ENCODE data around the gene LARGE2.

Gene LARGE2

DNA sequence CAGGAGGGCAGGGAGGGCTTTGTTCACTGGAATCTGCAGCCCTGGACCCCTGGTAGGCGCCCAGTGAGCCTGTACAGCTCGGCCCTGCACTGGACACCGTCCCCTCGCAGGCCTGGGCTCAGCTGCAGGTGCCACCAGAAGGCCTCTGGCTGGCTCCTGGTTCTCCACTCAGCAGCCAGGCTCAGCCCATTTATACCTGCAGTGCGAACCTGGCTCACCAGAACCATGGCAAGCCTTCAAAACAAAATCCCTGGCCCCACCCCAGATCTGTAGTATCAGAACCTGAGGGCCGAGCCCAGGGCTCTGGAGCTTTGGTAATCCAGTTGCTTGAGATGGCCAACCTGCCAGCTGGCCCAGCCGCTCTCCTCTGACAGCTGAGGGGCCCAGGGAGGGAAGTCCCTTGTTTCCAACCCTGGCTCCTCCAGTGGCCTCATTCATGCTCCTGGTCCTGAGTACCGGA is 14.5 kb upstream of the LARGE2 start:
- Histone ChIP-seq H2BK5ac (ENCODE audit: low read length) (no peak overlapping the region), H3K36me3 (ENCODE audit: control insufficient read depth, insufficient read depth, low read length) (no peaks in the 10 kb centered on the region), H3K4me2 (ENCODE audit: low read length) (no peak overlapping the region), H3K23ac (ENCODE audit: low read length) (no peak overlapping the region), H2AK5ac (ENCODE audit: low read length) (no peak overlapping the region), H3K18ac (ENCODE audit: low read length) (no peak overlapping the region), H3K9ac (ENCODE audit: low read length) (no peak overlapping the region), H3K4me3 (ENCODE audit: low read length) (no peak overlapping the region), H3K27ac (ENCODE audit: low read depth, low read length) (no peak overlapping the region), H3K79me2 (ENCODE audit: control insufficient read depth, insufficient read depth, low read length) (no peaks in the 10 kb centered on the region), H2BK15ac (replicated peaks; ENCODE audit: low read depth) (no peak overlapping the region), H3K4me1 (ENCODE audit: control insufficient read depth, low read depth, low read length) (no peaks in the 10 kb centered on the region), H3K27me3 (ENCODE audit: insufficient read depth, low read length, poor library complexity) (no peaks in the 10 kb centered on the region), H3K79me1 (ENCODE audit: low read length) (no peaks in the 10 kb centered on the region), H2BK120ac (ENCODE audit: low read depth, low read length) (no peak overlapping the region), H4K5ac (ENCODE audit: low read length) (no peak overlapping the region), H3K4ac (ENCODE audit: low read depth, low read length) (no peak overlapping the region), H3K56ac (ENCODE audit: low read length) (no peak overlapping the region), H4K8ac (ENCODE audit: low read depth, low read length) (no peak overlapping the region)
- no peak for DNase-seq
- WGBS (ENCODE audit: extremely low coverage, insufficient coverage, low lambda C conversion rate) = no CpG with 5 or more reads among the region's 8 CpGs

DNA sequence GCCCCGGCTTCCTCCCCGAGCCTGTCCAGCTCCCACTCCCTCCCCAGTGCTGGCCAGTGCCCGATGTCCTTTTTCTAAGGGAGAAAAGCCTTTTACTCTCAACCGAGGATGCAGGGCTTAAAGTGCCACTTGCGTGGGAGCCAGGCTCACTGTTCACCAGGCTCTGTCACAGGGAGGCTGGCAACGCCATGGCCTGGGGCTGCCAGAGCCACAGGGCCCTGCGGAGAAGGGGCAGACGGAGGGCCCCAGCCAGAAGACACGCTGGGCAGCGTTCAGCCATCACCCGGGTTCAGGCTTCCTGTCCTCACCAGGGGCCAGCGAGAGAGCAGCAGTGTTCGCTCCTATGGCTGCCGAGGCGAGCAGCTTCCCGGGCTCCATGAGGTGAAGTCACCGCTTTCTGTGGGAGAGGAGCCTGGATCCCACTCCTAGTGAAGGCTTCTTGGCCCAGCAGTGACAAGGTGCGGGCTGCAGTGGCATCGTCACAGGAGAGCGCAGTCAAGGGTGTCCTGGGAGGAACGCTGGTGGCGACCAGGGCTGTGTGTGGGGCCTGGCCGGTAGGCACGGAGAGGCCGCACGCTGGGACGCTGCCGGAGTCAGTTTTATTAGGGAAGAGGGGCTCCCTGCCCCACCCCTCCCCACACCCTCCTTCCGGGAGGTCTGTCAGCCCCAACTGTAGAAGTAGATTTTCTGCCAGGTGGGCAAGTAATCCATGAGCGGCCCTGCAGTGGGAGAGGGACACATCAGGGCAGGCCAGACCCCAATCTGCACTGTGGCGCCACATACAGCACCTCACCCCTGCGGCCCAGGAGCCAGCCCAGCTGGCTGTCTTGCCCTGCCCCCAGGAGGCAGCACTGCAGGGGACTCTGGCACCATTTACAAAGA is 12.6 kb upstream of the LARGE2 start:
- Histone ChIP-seq H3K4me3 (ENCODE audit: low read length) (no peak overlapping the region), H3K27me3 (ENCODE audit: insufficient read depth, low read length, poor library complexity) (no peaks in the 10 kb centered on the region), H2BK15ac (replicated peaks; ENCODE audit: low read depth) (no peak overlapping the region), H3K36me3 (ENCODE audit: control insufficient read depth, insufficient read depth, low read length) (peaks cover 3% of the 10 kb centered on the region), H3K79me2 (ENCODE audit: control insufficient read depth, insufficient read depth, low read length) (no peaks in the 10 kb centered on the region), H4K5ac (ENCODE audit: low read length) (no peak overlapping the region), H3K4me2 (ENCODE audit: low read length) (no peak overlapping the region), H3K56ac (ENCODE audit: low read length) (no peak overlapping the region), H3K18ac (ENCODE audit: low read length) (no peak overlapping the region), H3K9ac (ENCODE audit: low read length) (no peak overlapping the region), H4K8ac (ENCODE audit: low read depth, low read length) (no peak overlapping the region), H3K79me1 (ENCODE audit: low read length) (no peaks in the 10 kb centered on the region), H2BK5ac (ENCODE audit: low read length) (no peak overlapping the region), H3K23ac (ENCODE audit: low read length) (no peak overlapping the region), H2AK5ac (ENCODE audit: low read length) (no peak overlapping the region), H3K4ac (ENCODE audit: low read depth, low read length) (no peak overlapping the region), H2BK120ac (ENCODE audit: low read depth, low read length) (no peak overlapping the region), H3K4me1 (ENCODE audit: control insufficient read depth, low read depth, low read length) (no peaks in the 10 kb centered on the region), H3K27ac (ENCODE audit: low read depth, low read length) (no peak overlapping the region)
- DNase-seq = no peak
- WGBS (ENCODE audit: extremely low coverage, insufficient coverage, low lambda C conversion rate) = no CpG with 5 or more reads among the region's 32 CpGs

DNA sequence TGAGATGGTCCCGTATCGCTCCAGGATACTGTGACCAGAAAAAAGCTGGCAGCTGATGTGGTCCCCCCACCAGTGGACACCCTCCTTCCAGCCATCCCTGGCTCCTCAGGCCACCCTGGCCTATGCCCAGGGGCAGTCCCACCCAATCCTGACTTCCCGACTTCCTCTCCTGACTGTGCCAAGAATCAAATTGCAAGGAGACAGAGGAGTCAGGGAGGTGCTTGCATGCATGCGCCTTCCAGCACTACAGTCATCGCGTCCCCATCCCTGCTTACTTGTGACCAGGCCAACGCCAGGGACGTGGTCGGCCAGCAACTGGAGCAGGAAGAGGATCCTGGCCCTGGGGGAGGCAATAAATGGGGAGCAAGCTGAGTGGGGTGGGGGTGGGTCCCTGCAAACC is 11.8 kb upstream of the LARGE2 start:
- no peak overlapping the region for H3K23ac ChIP-seq (ENCODE audit: low read length)
- peaks cover 3% of the 10 kb centered on the region for H3K36me3 ChIP-seq (ENCODE audit: control insufficient read depth, insufficient read depth, low read length)

DNA sequence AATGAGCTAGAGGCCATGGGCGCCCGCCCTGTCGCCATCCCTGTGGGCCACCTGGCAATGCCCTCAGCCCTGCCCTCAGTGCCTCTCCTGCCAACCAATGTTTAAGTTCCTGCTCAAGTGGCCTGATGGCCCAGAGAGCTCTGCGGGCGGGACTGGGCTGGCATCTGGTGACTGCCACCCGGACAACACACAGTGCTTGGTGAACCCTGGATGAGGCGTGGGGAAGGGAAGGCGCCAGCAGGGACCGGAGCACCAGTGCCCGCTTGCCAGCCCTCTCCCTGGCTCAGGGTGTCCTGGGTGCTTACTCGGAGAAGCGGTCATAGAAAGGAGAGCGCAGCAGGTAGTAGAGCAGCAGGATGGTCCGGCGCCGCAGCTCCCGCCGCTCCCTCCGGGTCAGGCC is 8.9 kb upstream of the LARGE2 start:
- WGBS (ENCODE audit: extremely low coverage, insufficient coverage, low lambda C conversion rate) = no CpG with 5 or more reads among the region's 19 CpGs

More for the DNA sequence above, 11.8 kb upstream of the LARGE2 start:
- no peak overlapping the region for H3K9ac ChIP-seq (ENCODE audit: low read length)
- H4K8ac ChIP-seq (ENCODE audit: low read depth, low read length) = no peak overlapping the region
- no peaks in the 10 kb centered on the region for H3K79me1 ChIP-seq (ENCODE audit: low read length)
- no peak overlapping the region for H3K4me2 ChIP-seq (ENCODE audit: low read length)
- H2BK120ac ChIP-seq (ENCODE audit: low read depth, low read length) = no peak overlapping the region
- H3K27ac ChIP-seq (ENCODE audit: low read depth, low read length) = no peak overlapping the region
- H3K56ac ChIP-seq (ENCODE audit: low read length) = no peak overlapping the region
- no peak for DNase-seq
- no CpG with 5 or more reads among the region's 9 CpGs for WGBS (ENCODE audit: extremely low coverage, insufficient coverage, low lambda C conversion rate)
- no peaks in the 10 kb centered on the region for H3K27me3 ChIP-seq (ENCODE audit: insufficient read depth, low read length, poor library complexity)
- H2BK5ac ChIP-seq (ENCODE audit: low read length) = no peak overlapping the region
- H2BK15ac ChIP-seq (replicated peaks; ENCODE audit: low read depth) = no peak overlapping the region
- no peaks in the 10 kb centered on the region for H3K4me1 ChIP-seq (ENCODE audit: control insufficient read depth, low read depth, low read length)
- no peak overlapping the region for H3K4me3 ChIP-seq (ENCODE audit: low read length)
- no peaks in the 10 kb centered on the region for H3K79me2 ChIP-seq (ENCODE audit: control insufficient read depth, insufficient read depth, low read length)
- H3K18ac ChIP-seq (ENCODE audit: low read length) = no peak overlapping the region
- no peak overlapping the region for H3K4ac ChIP-seq (ENCODE audit: low read depth, low read length)
- no peak overlapping the region for H4K5ac ChIP-seq (ENCODE audit: low read length)
- H2AK5ac ChIP-seq (ENCODE audit: low read length) = no peak overlapping the region

DNA sequence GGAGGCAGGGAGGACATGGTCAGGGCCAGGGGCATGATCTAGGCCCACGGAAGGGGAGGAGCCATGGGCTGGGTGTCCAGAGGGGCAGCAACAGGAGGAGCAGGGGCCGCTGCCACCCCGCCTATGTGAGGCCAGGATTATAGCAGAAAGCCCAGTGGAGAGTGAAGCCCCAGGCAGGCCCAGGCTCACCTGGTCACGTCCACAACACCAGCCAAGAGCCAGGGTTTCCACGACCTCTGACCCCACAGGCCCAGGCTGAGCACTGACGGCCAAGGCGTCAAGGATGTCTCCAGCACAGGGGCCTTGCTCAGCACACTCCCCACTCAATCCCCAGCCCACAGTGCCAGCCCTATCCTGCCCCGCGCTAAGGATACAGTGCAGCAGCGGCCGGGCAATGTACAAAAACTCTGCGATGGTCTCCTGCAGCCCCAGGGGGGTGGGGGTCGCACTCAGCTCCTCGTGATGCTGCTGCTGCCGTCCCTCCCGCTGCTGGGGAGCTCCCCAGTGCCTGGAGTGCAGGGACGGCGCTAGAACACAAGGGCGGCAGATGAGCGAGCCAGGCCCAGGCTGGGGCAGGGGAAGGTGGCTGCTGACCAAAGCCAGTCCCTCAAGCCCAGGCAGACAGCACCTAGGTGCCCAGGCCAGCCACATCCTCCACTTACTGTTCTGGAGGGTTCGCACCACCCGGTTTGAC is 8.4 kb upstream of the LARGE2 start:
- Histone ChIP-seq H4K8ac (ENCODE audit: low read depth, low read length) (no peak overlapping the region), H3K79me1 (ENCODE audit: low read length) (no peaks in the 10 kb centered on the region), H2BK120ac (ENCODE audit: low read depth, low read length) (no peak overlapping the region), H3K9ac (ENCODE audit: low read length) (no peak overlapping the region), H3K4me1 (ENCODE audit: control insufficient read depth, low read depth, low read length) (peaks cover 1% of the 10 kb centered on the region), H3K18ac (ENCODE audit: low read length) (no peak overlapping the region), H3K4ac (ENCODE audit: low read depth, low read length) (no peak overlapping the region), H3K4me2 (ENCODE audit: low read length) (no peak overlapping the region), H3K27ac (ENCODE audit: low read depth, low read length) (no peak overlapping the region), H2BK15ac (replicated peaks; ENCODE audit: low read depth) (no peak overlapping the region), H3K36me3 (ENCODE audit: control insufficient read depth, insufficient read depth, low read length) (peaks cover 3% of the 10 kb centered on the region), H3K4me3 (ENCODE audit: low read length) (no peak overlapping the region), H3K79me2 (ENCODE audit: control insufficient read depth, insufficient read depth, low read length) (no peaks in the 10 kb centered on the region), H4K5ac (ENCODE audit: low read length) (no peak overlapping the region), H3K23ac (ENCODE audit: low read length) (no peak overlapping the region), H2AK5ac (ENCODE audit: low read length) (no peak overlapping the region), H3K56ac (ENCODE audit: low read length) (no peak overlapping the region), H2BK5ac (ENCODE audit: low read length) (no peak overlapping the region), H3K27me3 (ENCODE audit: insufficient read depth, low read length, poor library complexity) (no peaks in the 10 kb centered on the region)
- WGBS (ENCODE audit: extremely low coverage, insufficient coverage, low lambda C conversion rate) = no CpG with 5 or more reads among the region's 22 CpGs
- DNase-seq = no peak

More for the DNA sequence above, 8.9 kb upstream of the LARGE2 start:
- no peaks in the 10 kb centered on the region for H3K27me3 ChIP-seq (ENCODE audit: insufficient read depth, low read length, poor library complexity)
- H3K36me3 ChIP-seq (ENCODE audit: control insufficient read depth, insufficient read depth, low read length) = peaks cover 3% of the 10 kb centered on the region
- H2BK5ac ChIP-seq (ENCODE audit: low read length) = no peak overlapping the region
- no peak overlapping the region for H2AK5ac ChIP-seq (ENCODE audit: low read length)
- H3K4me3 ChIP-seq (ENCODE audit: low read length) = no peak overlapping the region
- H2BK120ac ChIP-seq (ENCODE audit: low read depth, low read length) = no peak overlapping the region
- H2BK15ac ChIP-seq (replicated peaks; ENCODE audit: low read depth) = no peak overlapping the region
- no peak overlapping the region for H3K9ac ChIP-seq (ENCODE audit: low read length)
- H3K18ac ChIP-seq (ENCODE audit: low read length) = no peak overlapping the region
- H3K79me2 ChIP-seq (ENCODE audit: control insufficient read depth, insufficient read depth, low read length) = no peaks in the 10 kb centered on the region
- peaks cover 1% of the 10 kb centered on the region for H3K4me1 ChIP-seq (ENCODE audit: control insufficient read depth, low read depth, low read length)
- H3K79me1 ChIP-seq (ENCODE audit: low read length) = no peaks in the 10 kb centered on the region
- no peak for DNase-seq
- no peak overlapping the region for H3K4ac ChIP-seq (ENCODE audit: low read depth, low read length)
- no peak overlapping the region for H4K8ac ChIP-seq (ENCODE audit: low read depth, low read length)
- no peak overlapping the region for H3K4me2 ChIP-seq (ENCODE audit: low read length)
- H3K56ac ChIP-seq (ENCODE audit: low read length) = no peak overlapping the region
- H4K5ac ChIP-seq (ENCODE audit: low read length) = no peak overlapping the region
- H3K27ac ChIP-seq (ENCODE audit: low read depth, low read length) = no peak overlapping the region
- no peak overlapping the region for H3K23ac ChIP-seq (ENCODE audit: low read length)

All from mesendoderm (in vitro differentiated cells).